Measurements from ENCODE around the gene ADPRH. TPM values are rescaled to one million over a fixed set of nuclear protein-coding genes. Genes with fewer than 3 reads are reported as not detected.

ADPRH gene
- total RNA-seq, 1 donor from 2014 or later: 0.53 TPM

- no peak for TF ChIP-seq CTCF (IDR thresholded peaks at IDR 0.05; ENCODE audit: insufficient read depth, low read length, severe bottlenecking)
- H3K36me3 ChIP-seq (ENCODE audit: control insufficient read depth, insufficient read depth, low read length): no peaks in the 10 kb centered on the region
- FAIRE-seq (peak; percentile 40), DNase-seq (ENCODE audit: low read depth) (no peak)
- H3K27me3 ChIP-seq (ENCODE audit: control insufficient read depth, insufficient read depth, low read length): peaks cover 3% of the 10 kb centered on the region
- H3K4me3 ChIP-seq (ENCODE audit: low read depth, low read length): no peak overlapping the region
These were observed 22.0 kb upstream of the ADPRH start for GRCh38 chr3:119557192-119557876.

- Histone ChIP-seq H3K36me3 (ENCODE audit: control insufficient read depth, insufficient read depth, low read length) (no peaks in the 10 kb centered on the region), H3K4me3 (ENCODE audit: low read depth, low read length) (no peak overlapping the region), H3K27me3 (ENCODE audit: control insufficient read depth, insufficient read depth, low read length) (peaks cover 3% of the 10 kb centered on the region)
- DNase-seq (ENCODE audit: low read depth) (no peak), FAIRE-seq (no peak)
- no peak for TF ChIP-seq CTCF (IDR thresholded peaks at IDR 0.05; ENCODE audit: insufficient read depth, low read length, severe bottlenecking)
These were observed 21.4 kb upstream of the ADPRH start for GRCh38 chr3:119557877-119558269.

- TF ChIP-seq CTCF (IDR thresholded peaks at IDR 0.05; ENCODE audit: insufficient read depth, low read length, severe bottlenecking): no peak
- Histone ChIP-seq H3K27me3 (ENCODE audit: control insufficient read depth, insufficient read depth, low read length) (peaks cover 3% of the 10 kb centered on the region), H3K36me3 (ENCODE audit: control insufficient read depth, insufficient read depth, low read length) (no peaks in the 10 kb centered on the region), H3K4me3 (ENCODE audit: low read depth, low read length) (no peak overlapping the region)
- DNase-seq (ENCODE audit: low read depth) (no peak), FAIRE-seq (no peak)
These were observed 20.5 kb upstream of the ADPRH start for GRCh38 chr3:119558626-119559317.

- FAIRE-seq: no peak
- peaks cover 3% of the 10 kb centered on the region for H3K27me3 ChIP-seq (ENCODE audit: control insufficient read depth, insufficient read depth, low read length)
These were observed 19.8 kb upstream of the ADPRH start, which contains the start of gene CD80 for GRCh38 chr3:119559441-119559963. Gene CD80, minus strand, starts transcription at chr3:119559614. Its CDS starts 1,886 bp downstream, at chr3:119557728.

GRCh38 chr3:119560160-119560559 is 19.1 kb upstream of the ADPRH start:
- H3K4me3 ChIP-seq (ENCODE audit: low read depth, low read length): no peak overlapping the region
- no peak for TF ChIP-seq CTCF (IDR thresholded peaks at IDR 0.05; ENCODE audit: insufficient read depth, low read length, severe bottlenecking)
- no peaks in the 10 kb centered on the region for H3K36me3 ChIP-seq (ENCODE audit: control insufficient read depth, insufficient read depth, low read length)
- FAIRE-seq (peak; percentile 13), DNase-seq (ENCODE audit: low read depth) (no peak)
- peaks cover 3% of the 10 kb centered on the region for H3K27me3 ChIP-seq (ENCODE audit: control insufficient read depth, insufficient read depth, low read length)

More at GRCh38 chr3:119559441-119559963, 19.8 kb upstream of the ADPRH start, which contains the start of gene CD80:
- H3K36me3 ChIP-seq (ENCODE audit: control insufficient read depth, insufficient read depth, low read length): no peaks in the 10 kb centered on the region
- peak; percentile 49 for DNase-seq (ENCODE audit: low read depth)
- no peak within 1 kb of the TSS for H3K4me3 ChIP-seq (ENCODE audit: low read depth, low read length)
- TF ChIP-seq CTCF (IDR thresholded peaks at IDR 0.05; ENCODE audit: insufficient read depth, low read length, severe bottlenecking): peak; percentile 54
